ENCODE measurements around the gene ARHGEF39. TPM values are rescaled to one million over a fixed set of nuclear protein-coding genes. Genes with fewer than 3 reads are reported as not detected.
"Not testable (repeated sequence)": the region's sequence is repeated elsewhere in the genome, so short reads cannot be mapped to it uniquely, and the experiment has no call there.

ARHGEF39 gene
- total RNA-seq, 1 donor from 2014 or later: 0.85 TPM

DNA sequence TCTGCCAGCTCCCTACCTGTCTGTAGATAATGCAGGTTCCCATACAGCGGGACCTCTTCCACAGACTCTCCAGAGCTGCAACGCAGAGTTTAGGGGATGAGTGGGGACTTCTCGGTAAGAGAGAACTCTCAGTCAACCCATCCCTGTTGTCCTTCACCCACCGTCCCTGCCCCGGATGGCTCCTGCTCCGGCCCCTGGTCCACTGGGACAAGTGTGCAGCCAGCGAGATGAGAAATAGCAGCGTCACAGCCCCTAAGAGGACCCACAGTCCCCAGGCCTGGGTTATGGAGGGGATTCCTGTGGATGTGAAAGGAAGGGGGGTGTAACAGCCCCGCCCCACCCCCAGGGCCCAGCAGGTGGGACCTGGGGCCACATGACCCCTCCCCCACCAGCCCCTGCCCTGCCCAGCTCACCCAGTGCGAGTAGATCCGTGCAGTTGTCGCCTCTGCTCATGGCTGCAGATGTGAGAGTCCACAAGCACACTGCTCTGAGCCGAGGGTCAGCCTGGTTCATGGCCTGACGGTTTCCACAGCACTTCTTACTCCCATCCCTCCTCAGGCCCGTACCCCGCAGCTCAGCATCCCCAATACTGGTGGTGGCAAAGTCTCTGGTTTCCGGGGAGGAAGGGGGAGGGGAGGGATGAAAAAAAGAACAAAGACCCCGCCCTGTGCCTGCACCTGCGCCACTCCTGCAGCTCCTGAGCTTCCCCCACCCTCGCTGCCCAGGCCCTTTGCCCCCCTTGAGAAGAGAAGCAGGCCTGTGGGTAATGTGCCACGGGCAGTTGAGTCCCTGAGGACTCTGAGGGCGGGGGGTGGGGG, 14.4 kb downstream of the ARHGEF39 start, which contains the start of gene SIT1:
SIT1 (minus strand) TSS at position 591 of the 818 bp plus-strand sequence; CDS start at position 513, 78 bp downstream.
- Mint-ChIP-seq H3K27me3 (ENCODE audit: low read depth) (no peaks in the 10 kb centered on the region), H3K36me3 (ENCODE audit: low read depth) (no peaks in the 10 kb centered on the region), H3K27ac (ENCODE audit: unreplicated experiment) (no peak within 1 kb of the TSS), H3K9me3 (ENCODE audit: low read depth) (no peaks in the 10 kb centered on the region), H3K4me1 (ENCODE audit: low read depth) (peaks cover 21% of the 10 kb centered on the region), H3K4me3 (ENCODE audit: unreplicated experiment) (no peak within 1 kb of the TSS)
- TF ChIP-seq, protein P1, sequence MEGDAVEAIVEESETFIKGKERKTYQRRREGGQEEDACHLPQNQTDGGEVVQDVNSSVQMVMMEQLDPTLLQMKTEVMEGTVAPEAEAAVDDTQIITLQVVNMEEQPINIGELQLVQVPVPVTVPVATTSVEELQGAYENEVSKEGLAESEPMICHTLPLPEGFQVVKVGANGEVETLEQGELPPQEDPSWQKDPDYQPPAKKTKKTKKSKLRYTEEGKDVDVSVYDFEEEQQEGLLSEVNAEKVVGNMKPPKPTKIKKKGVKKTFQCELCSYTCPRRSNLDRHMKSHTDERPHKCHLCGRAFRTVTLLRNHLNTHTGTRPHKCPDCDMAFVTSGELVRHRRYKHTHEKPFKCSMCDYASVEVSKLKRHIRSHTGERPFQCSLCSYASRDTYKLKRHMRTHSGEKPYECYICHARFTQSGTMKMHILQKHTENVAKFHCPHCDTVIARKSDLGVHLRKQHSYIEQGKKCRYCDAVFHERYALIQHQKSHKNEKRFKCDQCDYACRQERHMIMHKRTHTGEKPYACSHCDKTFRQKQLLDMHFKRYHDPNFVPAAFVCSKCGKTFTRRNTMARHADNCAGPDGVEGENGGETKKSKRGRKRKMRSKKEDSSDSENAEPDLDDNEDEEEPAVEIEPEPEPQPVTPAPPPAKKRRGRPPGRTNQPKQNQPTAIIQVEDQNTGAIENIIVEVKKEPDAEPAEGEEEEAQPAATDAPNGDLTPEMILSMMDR (IDR thresholded peaks at IDR 0.05): no peak
- DNase-seq (ENCODE audit: low spot score): no peak

DNA sequence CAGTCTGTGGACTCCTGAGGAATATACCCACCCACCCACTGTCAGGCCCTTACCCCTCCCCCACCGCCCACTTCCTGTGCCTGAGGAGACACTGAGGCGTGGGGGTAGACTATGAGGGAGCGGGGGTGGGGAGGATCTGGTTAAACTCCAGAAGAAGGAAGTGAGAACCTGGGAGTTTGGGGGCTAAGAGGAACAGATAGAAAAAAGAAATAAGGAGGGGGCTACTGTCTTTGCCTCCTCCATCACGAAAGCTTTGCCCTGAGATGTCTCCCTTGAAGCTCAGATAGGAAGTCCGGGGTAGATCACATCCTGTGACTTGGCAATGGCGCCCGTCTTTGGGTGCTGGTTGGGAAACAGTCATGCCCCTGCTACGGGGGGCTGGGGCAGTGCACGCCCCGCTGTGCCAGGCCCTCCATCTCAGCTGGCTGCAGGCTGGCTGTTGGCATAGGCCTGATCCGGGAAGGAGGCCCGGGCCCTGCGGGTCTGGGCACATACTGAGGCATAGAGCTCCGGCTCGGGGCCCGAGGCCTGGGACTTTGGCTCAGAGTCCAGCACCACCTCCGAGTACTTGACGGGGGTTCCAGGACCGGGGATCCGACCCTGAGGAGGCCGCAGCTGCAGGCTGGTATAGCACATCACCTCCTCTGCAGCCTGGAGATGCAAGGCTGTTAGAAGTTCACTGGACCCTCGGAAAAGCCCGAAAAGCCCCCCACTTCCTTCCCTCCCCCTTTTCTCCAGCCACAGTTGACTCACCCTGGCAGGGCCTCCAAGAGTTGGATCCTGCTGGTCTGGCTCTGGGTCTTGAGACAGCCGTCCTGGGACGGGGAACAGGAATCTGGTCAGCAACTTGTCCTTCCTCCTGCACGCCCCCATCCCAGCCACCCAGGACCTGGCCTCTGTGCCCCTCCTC, 15.3 kb downstream of the ARHGEF39 start:
- TF ChIP-seq, protein P1 (IDR thresholded peaks at IDR 0.05): no peak
- H3K27ac Mint-ChIP-seq (ENCODE audit: unreplicated experiment): no peak overlapping the region
- peaks cover 22% of the 10 kb centered on the region for H3K4me1 Mint-ChIP-seq (ENCODE audit: low read depth)
- no peaks in the 10 kb centered on the region for H3K36me3 Mint-ChIP-seq (ENCODE audit: low read depth)
- no peaks in the 10 kb centered on the region for H3K9me3 Mint-ChIP-seq (ENCODE audit: low read depth)
- DNase-seq (ENCODE audit: low spot score): no peak
- H3K4me3 Mint-ChIP-seq (ENCODE audit: unreplicated experiment): no peak overlapping the region
- H3K27me3 Mint-ChIP-seq (ENCODE audit: low read depth): no peaks in the 10 kb centered on the region

DNA sequence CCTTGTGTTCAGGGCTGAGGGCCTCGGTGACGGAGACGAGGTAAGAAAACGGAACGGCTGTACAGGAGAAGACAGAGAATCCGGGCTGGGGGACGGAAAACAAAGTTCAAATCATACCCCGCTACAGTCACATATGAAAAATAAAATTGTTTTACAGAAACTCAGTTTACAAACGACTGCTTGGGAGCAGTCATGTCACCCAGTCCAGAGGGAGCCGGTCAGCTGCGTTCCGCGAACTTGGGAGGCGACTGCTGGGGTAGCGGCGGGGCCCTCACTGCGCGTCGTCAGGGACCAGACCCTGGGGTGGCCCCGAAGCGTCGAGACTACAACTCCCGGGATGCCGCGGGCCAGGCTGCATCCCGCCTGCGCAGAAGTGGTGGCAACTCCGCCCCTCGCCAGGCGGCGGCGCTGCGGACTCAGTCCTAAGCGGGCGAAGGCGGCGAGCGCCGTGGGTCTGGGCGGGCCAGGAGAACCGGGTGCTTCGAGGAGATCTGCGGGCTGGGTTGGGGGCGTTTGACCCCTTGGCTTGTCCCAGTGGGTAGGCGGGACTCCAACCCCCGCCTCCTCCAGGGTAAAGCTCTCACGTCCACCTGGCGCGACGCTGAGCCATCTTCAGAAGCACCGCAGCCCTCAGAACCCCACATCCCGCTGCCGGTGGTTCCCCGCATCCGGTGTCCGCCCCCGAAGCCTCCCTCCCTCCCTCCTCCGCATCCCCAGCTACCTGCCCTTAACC, 18.3 kb downstream of the ARHGEF39 start:
- Mint-ChIP-seq H3K27ac (ENCODE audit: unreplicated experiment) (peak overlapping the region; percentile 87), H3K4me3 (ENCODE audit: unreplicated experiment) (peak overlapping the region; percentile 85), H3K27me3 (ENCODE audit: low read depth) (no peaks in the 10 kb centered on the region), H3K36me3 (ENCODE audit: low read depth) (no peaks in the 10 kb centered on the region), H3K4me1 (ENCODE audit: low read depth) (peaks cover 22% of the 10 kb centered on the region), H3K9me3 (ENCODE audit: low read depth) (no peaks in the 10 kb centered on the region)
- TF ChIP-seq, protein P1 (IDR thresholded peaks at IDR 0.05): peak; percentile 89
- peak; percentile 96 for DNase-seq (ENCODE audit: low spot score)

DNA sequence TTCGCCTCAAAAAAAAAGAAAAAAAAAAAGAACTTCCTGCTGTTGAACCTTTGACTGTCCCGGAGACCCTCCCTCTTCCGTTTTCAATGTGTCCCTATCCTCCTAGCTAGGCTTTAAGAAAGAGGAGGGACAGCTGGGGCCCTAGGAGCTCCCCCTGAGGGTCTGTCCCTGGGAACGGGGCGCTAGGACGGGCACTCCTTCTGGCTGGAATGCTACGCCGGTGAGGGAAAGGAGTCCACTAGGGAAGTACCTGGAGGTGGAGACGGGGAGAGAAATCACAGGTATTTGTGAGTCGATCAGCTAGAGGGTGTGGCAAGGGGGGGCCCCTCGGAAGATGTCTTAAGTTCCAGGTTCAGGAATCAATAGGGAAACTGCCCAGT, 18.9 kb downstream of the ARHGEF39 start:
- TF ChIP-seq, protein P1 (IDR thresholded peaks at IDR 0.05): no peak
- H3K27ac Mint-ChIP-seq (ENCODE audit: unreplicated experiment): peak overlapping the region; percentile 87
- DNase-seq (ENCODE audit: low spot score): no peak
- no peaks in the 10 kb centered on the region for H3K9me3 Mint-ChIP-seq (ENCODE audit: low read depth)
- peak overlapping the region; percentile 85 for H3K4me3 Mint-ChIP-seq (ENCODE audit: unreplicated experiment)
- H3K4me1 Mint-ChIP-seq (ENCODE audit: low read depth): peaks cover 22% of the 10 kb centered on the region
- H3K27me3 Mint-ChIP-seq (ENCODE audit: low read depth): no peaks in the 10 kb centered on the region
- no peaks in the 10 kb centered on the region for H3K36me3 Mint-ChIP-seq (ENCODE audit: low read depth)

DNA sequence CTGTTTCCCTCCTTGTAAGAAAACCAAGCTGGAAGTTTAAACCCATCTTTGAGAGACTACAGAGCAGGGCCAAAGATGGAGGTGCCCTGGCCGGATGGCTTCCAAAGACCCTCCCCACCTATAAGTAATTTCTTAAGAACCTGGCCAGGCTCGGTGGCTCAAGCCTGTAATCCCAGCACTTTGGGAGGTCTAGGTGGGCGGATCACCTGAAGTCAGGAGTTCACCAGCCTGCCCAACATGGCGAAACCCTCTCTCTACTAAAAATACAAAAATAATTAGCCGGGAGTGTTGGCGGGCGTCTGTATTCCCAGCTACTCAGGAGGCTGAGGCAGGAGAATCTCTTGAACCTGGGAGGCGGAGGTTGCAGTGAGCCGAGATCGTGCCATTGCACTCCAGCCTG, 19.3 kb downstream of the ARHGEF39 start:
- not testable (repeated sequence) for H3K9me3 Mint-ChIP-seq (ENCODE audit: low read depth); DNase-seq (ENCODE audit: low spot score); H3K36me3 Mint-ChIP-seq (ENCODE audit: low read depth); H3K27me3 Mint-ChIP-seq (ENCODE audit: low read depth); H3K27ac Mint-ChIP-seq (ENCODE audit: unreplicated experiment)
- peak overlapping the region; percentile 85 for H3K4me3 Mint-ChIP-seq (ENCODE audit: unreplicated experiment)
- H3K4me1 Mint-ChIP-seq (ENCODE audit: low read depth): peaks cover 22% of the 10 kb centered on the region

All from chondrocyte (in vitro differentiated cells).